Brain microvascular endothelial cell (primary cell): Measurements from ENCODE around the gene RPTN.

Source experiments
- DNase-seq: peaks from one replicate; pipeline ENCODE4 v3.0.0-alpha.2; 2020
- H3K27ac ChIP-seq: fragments of 250-450 bp; sonication (Bioruptor Pico); 2 replicates; pipeline ENCODE4 v1.5.1; 2020; ENCODE audit warnings: mild to moderate bottlenecking, moderate library complexity
- H3K27me3 ChIP-seq: fragments of 250-450 bp; sonication (Bioruptor Pico); replicated peaks from 2 replicates; pipeline ENCODE4 v1.5.1; 2020; ENCODE audit warnings: mild to moderate bottlenecking
- H3K36me3 ChIP-seq: fragments of 250-450 bp; sonication (Bioruptor Pico); replicated peaks from 2 replicates; pipeline ENCODE4 v1.5.1; 2020; ENCODE audit warnings: mild to moderate bottlenecking
- H3K4me3 ChIP-seq: 2 replicates; pipeline ENCODE4 v1.5.1; 2011; ENCODE audit warnings: low read depth, mild to moderate bottlenecking, control low read depth, low read length, moderate library complexity
- CTCF ChIP-seq: IDR thresholded peaks from 2 replicates; pipeline ENCODE4 v1.5.1; 2011; ENCODE audit warnings: low read depth, mild to moderate bottlenecking, moderate library complexity, low read length, control low read depth, inconsistent platforms; ENCODE audit errors: missing control alignments
- in situ Hi-C: cut with HindIII; loops from 2 replicates; pipeline ENCODE4 v1.10.0; 2017; ENCODE audit warnings: low sequenced_read_pairs, low pct_ligation_motif_present

RPTN gene

GRCh38 chr1:152159144-152159543 lies at the start of gene RPTN:
RPTN (minus strand) TSS chr1:152159228; CDS start chr1:152157889, 1,339 bp downstream.
- Histone ChIP-seq H3K27ac (no peak within 1 kb of the TSS), H3K4me3 (no peak within 1 kb of the TSS), H3K36me3 (no peaks in the 10 kb centered on the region), H3K27me3 (no peaks in the 10 kb centered on the region)
- no peak for DNase-seq
- TF ChIP-seq CTCF = no peak
- in situ Hi-C loops = no loop called here

GRCh38 chr1:152198982-152199381 lies 40.0 kb upstream of the RPTN start:
- DNase-seq = no peak
- Histone ChIP-seq H3K27me3 (no peaks in the 10 kb centered on the region), H3K36me3 (no peaks in the 10 kb centered on the region), H3K27ac (no peak overlapping the region), H3K4me3 (no peak overlapping the region)
- no peak for TF ChIP-seq CTCF
- in situ Hi-C loops = no loop called here

- no peak overlapping the region for H3K27ac ChIP-seq
- in situ Hi-C loops = no loop called here
- H3K36me3 ChIP-seq = no peaks in the 10 kb centered on the region
- H3K27me3 ChIP-seq = no peaks in the 10 kb centered on the region
- no peak overlapping the region for H3K4me3 ChIP-seq
- no peak for DNase-seq
- TF ChIP-seq CTCF = no peak
Observed at GRCh38 chr1:152197361-152197941, 38.4 kb upstream of the RPTN start.

- TF ChIP-seq CTCF = no peak
- H3K27ac ChIP-seq = no peak overlapping the region
- in situ Hi-C loops = no loop called here
- no peak overlapping the region for H3K4me3 ChIP-seq
- no peak for DNase-seq
- H3K36me3 ChIP-seq = no peaks in the 10 kb centered on the region
- no peaks in the 10 kb centered on the region for H3K27me3 ChIP-seq
Observed at GRCh38 chr1:152191711-152192110, 32.7 kb upstream of the RPTN start.

GRCh38 chr1:152191260-152191659 lies 32.2 kb upstream of the RPTN start:
- no peak for DNase-seq
- H3K4me3 ChIP-seq = no peak overlapping the region
- in situ Hi-C loops = no loop called here
- TF ChIP-seq CTCF = no peak
- no peaks in the 10 kb centered on the region for H3K36me3 ChIP-seq
- no peak overlapping the region for H3K27ac ChIP-seq
- no peaks in the 10 kb centered on the region for H3K27me3 ChIP-seq

- no peak overlapping the region for H3K4me3 ChIP-seq
- no peaks in the 10 kb centered on the region for H3K36me3 ChIP-seq
- H3K27me3 ChIP-seq = no peaks in the 10 kb centered on the region
- TF ChIP-seq CTCF = no peak
- DNase-seq = no peak
- in situ Hi-C loops = no loop called here
- H3K27ac ChIP-seq = no peak overlapping the region
Observed at GRCh38 chr1:152190589-152190988, 31.6 kb upstream of the RPTN start.
